IMR-90 (cell line): ENCODE data around the gene TNNI3K.

Experiments
- MAZ ChIP-seq: IDR thresholded peaks from 2 replicates; pipeline ENCODE4 v1.6.1; 2012; ENCODE audit warnings: low read depth, mild to moderate bottlenecking, low read length, improper control_type of control experiment, moderate library complexity, borderline replicate concordance
- RFX5 ChIP-seq: IDR thresholded peaks from 2 replicates; pipeline ENCODE4 v1.8.0; 2012; ENCODE audit warnings: low read depth, mild to moderate bottlenecking, low read length, moderate library complexity
- SMC3 ChIP-seq: fragments of 150-350 bp; IDR thresholded peaks from 2 replicates; pipeline ENCODE4 v1.6.1; 2016; ENCODE audit warnings: low read depth, mild to moderate bottlenecking, antibody characterized with exemption, low read length, moderate library complexity
- TF ChIP-seq, protein P1 (sequence below): conservative IDR thresholded peaks from 2 replicates; pipeline ENCODE4 v1.5.1; 2012; ENCODE audit warnings: mild to moderate bottlenecking, low read depth, low read length, improper control_type of control experiment

DNA sequence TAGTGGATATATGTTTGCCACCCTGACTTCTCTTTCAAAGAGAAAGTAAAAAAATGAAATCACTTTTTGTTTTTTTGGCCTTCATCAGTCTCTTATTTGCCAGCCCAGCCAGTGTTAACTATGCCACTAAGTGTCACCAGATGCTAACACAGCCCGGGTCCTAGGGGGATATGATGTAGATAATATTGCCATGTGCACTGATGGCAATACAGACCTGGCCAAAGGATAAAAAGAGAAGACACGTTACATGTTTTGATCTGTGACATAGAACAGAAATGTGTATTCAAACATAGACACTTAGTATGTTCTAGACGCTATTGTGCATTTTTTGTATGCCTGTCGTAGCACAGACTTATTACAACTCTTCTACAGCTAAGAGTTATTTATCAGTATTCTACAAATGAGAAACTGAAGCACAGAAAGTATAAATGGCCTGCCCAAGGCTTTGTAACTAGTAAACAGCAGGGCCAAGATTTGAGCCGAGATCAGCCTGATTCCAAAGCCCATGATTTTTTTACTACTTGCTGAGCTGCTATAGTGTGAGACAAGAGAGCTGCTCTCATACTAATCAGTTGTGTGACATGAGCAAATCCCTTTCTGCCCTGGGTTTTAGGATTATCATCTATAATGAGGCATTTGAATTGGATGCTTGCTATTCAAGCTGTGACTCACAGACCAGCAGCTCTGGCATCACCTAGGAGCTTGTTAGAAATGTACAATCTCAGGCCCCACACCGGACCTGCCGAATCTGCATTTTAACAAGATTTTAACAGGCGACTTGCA, 270.9 kb downstream of the TNNI3K start:
- TF ChIP-seq RFX5: no peak
- TF ChIP-seq MAZ: no peak
- TF ChIP-seq, protein P1, sequence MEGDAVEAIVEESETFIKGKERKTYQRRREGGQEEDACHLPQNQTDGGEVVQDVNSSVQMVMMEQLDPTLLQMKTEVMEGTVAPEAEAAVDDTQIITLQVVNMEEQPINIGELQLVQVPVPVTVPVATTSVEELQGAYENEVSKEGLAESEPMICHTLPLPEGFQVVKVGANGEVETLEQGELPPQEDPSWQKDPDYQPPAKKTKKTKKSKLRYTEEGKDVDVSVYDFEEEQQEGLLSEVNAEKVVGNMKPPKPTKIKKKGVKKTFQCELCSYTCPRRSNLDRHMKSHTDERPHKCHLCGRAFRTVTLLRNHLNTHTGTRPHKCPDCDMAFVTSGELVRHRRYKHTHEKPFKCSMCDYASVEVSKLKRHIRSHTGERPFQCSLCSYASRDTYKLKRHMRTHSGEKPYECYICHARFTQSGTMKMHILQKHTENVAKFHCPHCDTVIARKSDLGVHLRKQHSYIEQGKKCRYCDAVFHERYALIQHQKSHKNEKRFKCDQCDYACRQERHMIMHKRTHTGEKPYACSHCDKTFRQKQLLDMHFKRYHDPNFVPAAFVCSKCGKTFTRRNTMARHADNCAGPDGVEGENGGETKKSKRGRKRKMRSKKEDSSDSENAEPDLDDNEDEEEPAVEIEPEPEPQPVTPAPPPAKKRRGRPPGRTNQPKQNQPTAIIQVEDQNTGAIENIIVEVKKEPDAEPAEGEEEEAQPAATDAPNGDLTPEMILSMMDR: no peak
- TF ChIP-seq SMC3: no peak
